GM21723 (cell line): Measurements from ENCODE around the gene PCNX1.
"Not testable (repeated sequence)": the region's sequence is repeated elsewhere in the genome, so short reads cannot be mapped to it uniquely, and the experiment has no call there.

Source experiments
- ATAC-seq: cut with Tn5 transposase; IDR thresholded peaks from one replicate; pipeline ENCODE4 v1.9.1; 2021; ENCODE audit warnings: mild to moderate bottlenecking, moderate library complexity; ENCODE audit not compliant: unreplicated experiment

Gene PCNX1

DNA sequence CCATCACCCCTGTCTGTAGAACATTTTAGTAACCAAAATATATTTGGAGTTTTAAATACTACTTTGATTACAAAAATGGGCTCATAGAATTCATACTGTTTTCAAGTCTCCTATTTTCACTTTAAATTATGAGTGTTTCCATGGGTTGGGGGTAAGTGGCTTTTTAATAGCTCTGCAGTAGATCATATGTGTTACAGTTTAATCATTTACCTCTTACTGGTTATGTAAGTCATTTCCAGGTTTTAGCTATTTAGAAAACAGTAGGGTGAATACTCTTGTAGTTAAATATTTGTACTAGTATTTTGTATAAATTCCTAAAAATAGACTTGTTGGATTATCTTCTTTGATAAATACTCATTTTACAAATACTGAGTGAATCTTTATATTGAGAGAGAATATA, 8.2 kb downstream of the PCNX1 start:
- no peak for ATAC-seq

- no peak for ATAC-seq
Observed at GRCh38 chr14:70916300-70916699, 9.0 kb downstream of the PCNX1 start.

- no peak for ATAC-seq
Observed at GRCh38 chr14:70916799-70917198, 9.5 kb downstream of the PCNX1 start.

GRCh38 chr14:70917633-70918032, 10.4 kb downstream of the PCNX1 start:
- no peak for ATAC-seq

GRCh38 chr14:70919774-70920173, 12.5 kb downstream of the PCNX1 start:
- no peak for ATAC-seq

DNA sequence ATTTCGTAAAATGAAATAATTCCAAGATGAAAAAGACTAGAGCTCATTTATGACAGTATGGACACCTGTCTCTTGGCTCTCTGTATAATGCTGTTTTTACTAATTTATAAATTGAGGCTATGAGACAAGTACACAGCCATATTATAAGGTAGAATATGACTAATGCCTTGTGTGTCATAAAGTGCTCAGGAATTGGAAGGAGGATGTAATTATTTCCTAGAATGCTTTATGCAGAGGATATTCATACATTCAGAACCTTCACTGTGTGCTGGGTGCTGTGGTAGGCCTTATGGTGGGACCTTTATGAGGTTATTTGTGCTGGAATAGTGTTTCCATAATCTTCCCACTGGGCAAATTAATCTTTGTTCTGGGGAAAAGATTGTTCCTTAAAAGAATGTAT, 13.3 kb downstream of the PCNX1 start:
- ATAC-seq, result no peak

- ATAC-seq, result no peak
Observed at GRCh38 chr14:70921669-70922068, 14.4 kb downstream of the PCNX1 start.

GRCh38 chr14:70924521-70924920, 17.3 kb downstream of the PCNX1 start:
- ATAC-seq, result no peak

DNA sequence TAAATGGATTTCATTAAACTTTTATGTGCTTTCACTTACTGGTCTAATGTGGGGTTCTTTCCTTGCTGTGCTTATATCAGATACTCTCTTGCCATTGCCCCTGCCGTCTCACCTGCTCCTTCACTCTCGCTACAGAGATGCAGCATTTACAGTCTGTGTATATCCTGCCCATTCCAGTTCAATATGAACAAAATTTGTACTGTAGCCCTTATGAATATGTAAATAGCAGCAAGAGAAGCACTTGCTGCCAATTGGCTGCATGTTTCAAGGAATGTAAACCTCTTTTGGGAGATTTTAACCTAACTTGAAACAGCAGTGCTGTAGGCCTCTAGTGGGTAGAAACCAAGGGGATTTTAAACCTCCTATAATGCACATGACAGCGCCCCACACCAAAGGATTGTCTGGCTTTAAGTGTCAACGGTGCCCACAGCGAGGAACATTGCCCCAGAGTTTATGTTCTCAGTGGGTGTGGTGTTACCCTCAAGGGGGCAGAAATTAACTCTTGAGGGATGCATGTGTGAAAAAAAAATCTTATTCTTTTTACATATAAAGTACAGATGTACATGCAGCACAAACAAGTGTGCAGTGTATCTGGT, 19.1 kb downstream of the PCNX1 start:
- ATAC-seq, result no peak

GRCh38 chr14:70931008-70931407, 23.7 kb downstream of the PCNX1 start:
- no peak for ATAC-seq

DNA sequence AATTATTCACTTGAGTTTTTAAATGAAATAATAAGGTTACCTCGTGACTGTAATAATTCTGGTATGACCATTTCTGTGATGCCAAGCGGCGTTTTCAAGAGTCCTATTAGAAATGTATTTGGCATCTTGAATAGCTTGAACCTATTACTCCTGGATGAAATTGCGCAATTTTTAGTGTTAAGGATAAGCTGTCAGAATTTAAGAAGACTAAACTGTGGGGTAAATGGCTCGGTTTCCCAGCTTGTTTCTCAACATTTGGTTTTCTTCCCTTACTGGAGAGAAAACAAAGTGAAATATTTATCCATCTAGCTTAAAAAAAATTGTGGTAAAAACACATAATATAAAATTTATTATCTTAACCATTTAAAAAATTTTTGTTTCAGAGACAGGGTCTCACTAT, 26.8 kb downstream of the PCNX1 start:
- ATAC-seq, result no peak

DNA sequence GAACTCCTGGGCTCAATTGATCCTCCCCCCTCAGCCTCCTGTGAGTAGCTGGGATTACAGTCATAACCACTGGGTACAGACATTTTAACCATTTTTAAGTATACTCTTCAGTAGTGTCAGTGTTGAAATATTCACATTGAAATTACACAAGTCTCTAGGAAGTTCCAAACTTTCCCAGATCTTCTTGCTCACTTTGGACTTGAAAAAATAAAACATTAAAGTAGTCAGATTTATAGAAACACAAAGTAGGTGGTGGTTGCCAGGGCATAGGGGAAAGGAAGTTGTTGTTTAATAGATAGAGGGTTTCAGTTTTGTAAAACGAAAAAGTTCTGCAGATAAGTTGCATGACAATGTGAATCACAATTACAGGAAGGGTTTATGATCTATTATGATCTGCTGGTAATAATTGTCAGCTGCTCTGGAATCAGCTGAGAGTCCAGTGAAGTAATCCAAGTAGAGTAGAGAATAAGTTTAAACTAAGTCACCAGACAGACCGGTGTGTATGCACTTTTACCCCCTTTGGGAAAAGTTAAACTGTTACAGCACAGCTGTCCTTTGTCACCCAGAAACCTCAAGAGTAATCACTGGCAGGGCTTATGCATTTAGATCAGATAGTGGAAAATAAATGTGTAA, 27.4 kb downstream of the PCNX1 start:
- ATAC-seq, result peak; percentile 81

DNA sequence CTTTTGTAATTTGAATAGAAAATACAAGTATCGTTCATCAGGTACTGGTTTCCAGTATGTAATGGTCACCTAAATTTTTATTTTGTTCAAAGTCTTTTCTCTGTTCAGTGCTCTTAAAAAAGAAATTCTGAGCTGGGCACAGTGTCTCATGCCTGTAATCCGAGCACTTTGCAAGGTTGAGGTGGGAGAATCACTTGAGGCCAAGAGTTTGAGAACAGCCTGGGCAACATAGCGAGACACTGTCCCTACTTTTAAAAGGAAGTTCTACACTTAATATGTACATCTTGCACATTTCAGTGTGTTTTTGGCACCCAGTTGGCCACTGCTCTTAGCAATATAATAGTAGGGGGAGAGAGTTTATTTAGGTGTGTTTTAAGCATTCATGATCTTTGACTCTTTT, 27.9 kb downstream of the PCNX1 start:
- ATAC-seq, result no peak

- ATAC-seq, result not testable (repeated sequence)
Observed at GRCh38 chr14:70939693-70940092, 32.4 kb downstream of the PCNX1 start.

DNA sequence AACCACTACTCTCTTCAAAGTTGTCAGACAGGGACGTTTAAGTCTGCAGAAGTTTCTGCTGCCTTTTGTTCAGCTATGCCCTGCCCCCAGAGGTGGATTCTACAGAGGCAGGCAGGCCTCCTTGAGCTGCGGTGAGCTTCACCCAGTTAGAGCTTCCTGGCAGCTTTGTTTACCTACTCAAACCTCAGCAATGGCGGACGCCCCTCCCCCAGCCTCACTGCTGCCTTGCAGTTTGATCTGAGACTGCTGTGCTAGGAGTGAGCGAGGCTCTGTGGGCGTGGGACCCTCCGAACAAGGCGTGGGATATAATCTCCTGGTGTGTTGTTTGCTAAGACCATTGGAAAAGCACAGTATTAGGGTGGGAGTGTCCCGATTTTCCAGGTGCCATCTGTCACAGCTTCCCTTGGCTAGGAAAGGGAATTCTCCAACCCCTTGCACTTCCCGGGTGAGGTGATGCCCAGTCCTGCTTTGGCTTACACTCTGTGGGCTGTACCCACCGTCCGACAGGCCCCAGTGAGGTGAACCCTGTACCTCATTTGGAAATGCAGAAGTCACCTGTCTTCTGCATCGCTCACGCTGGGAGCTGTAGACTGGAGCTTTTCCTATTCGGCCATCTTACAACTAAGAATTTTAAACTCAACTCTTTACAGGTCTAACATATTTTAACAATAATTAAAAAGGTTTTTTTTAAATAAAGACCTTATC, 34.5 kb downstream of the PCNX1 start:
- not testable (repeated sequence) for ATAC-seq

DNA sequence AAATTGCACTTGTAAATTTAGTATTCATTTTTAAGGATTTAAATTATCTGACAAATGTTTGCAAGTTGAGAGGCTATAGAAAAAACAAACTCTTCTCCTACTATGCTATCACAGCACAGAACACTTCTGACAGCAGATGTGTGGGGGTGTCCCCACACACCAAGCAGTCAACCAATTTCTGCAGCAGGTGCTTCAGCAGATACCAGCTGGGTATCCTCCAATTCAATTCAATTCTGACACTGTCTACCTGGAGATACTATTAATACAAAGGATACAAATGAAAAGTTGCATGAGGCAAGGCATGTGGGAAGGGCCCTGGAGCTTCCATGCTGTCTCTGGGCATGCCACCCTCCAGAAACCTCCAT, 35.1 kb downstream of the PCNX1 start:
- ATAC-seq, result no peak

GRCh38 chr14:70942721-70943120, 35.5 kb downstream of the PCNX1 start:
- not testable (repeated sequence) for ATAC-seq

DNA sequence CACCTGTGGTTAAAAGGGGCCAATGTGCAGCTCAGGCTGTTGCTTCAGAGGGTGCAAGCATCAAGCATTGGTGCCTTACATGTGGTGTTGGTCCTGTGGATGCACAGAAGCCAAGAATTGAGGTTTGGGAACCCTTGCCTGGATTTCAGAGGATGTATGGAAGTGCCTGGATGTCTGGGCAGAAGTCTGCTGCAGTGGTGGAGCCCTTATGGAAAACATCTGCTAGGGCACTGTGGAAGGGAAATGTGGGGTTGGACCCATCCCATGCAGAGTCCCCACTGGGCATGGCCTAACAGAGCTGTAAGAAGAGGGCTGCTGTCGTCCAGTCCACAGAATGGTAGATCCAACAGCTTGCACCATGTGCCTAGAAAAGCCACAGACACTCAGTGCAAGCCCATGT, 36.6 kb downstream of the PCNX1 start:
- no peak for ATAC-seq

- ATAC-seq, result no peak
Observed at GRCh38 chr14:70947739-70948138, 40.5 kb downstream of the PCNX1 start.

- ATAC-seq, result no peak
Observed at GRCh38 chr14:70952485-70952884, 45.2 kb downstream of the PCNX1 start.

GRCh38 chr14:70954068-70954467, 46.8 kb downstream of the PCNX1 start:
- no peak for ATAC-seq
